ENCODE results near the gene HEYL.
A peak's percentile ranks its signal among the peaks of the same experiment; 100 is the strongest.

HEYL gene

DNA sequence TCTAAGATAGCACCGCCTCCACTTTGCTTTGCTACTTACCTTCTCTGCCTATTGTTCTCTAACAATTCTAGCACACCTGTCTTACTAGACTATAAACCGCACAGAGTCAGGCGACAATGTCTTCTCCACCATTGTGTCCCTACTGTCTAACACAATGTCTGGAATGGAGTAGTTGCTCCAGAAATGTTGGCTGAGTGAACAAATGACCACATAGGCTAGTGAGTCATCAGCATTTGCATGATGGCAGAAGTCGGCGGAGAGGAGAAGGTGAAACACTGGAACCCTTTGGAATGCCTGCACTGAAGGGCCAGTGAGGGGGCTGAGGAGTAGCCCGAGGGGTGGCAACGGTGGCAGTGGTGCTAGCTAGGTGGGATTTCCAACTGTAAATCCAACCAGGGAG, 48.9 kb downstream of the HEYL start:
- H3K4me3 Mint-ChIP-seq = no peak overlapping the region
- H3K36me3 Mint-ChIP-seq = no peaks in the 10 kb centered on the region
- no peak for DNase-seq
- ATAC-seq (replicated peaks) = no peak
- H3K4me1 Mint-ChIP-seq = no peaks in the 10 kb centered on the region
- H3K27ac Mint-ChIP-seq = no peak overlapping the region
- H3K27me3 Mint-ChIP-seq = peaks cover 5 to 12% of the 10 kb centered on the region in 2 donors
- H3K9me3 Mint-ChIP-seq = no peaks in the 10 kb centered on the region

DNA sequence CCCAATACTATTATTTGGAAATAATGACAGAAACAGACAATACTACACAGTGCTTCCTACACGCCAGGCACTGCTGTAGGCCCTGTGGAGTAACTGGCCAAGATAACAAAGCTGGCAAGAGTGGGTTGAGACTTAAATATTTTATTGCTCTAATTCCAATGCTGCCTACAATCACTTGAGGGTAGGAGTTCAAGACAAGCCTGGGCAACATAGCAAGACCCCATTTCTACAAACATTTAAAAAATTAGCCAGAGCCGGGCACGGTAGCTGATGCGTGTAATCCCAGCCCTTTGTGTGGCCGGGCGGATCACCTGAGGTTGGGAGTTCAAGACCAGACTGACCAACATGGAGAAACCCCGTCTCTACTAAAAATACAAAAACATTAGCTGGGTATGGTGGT, 53.5 kb downstream of the HEYL start:
- Mint-ChIP-seq H3K4me1 (no peaks in the 10 kb centered on the region), H3K4me3 (no peak overlapping the region), H3K27ac (no peak overlapping the region), H3K27me3 (peaks cover 3 to 10% of the 10 kb centered on the region in 2 donors), H3K9me3 (no peaks in the 10 kb centered on the region), H3K36me3 (no peaks in the 10 kb centered on the region)
- ATAC-seq (replicated peaks) (no peak), DNase-seq (no peak)

GRCh38 chr1:39576016-39576657, 63.3 kb downstream of the HEYL start:
- no peaks in the 10 kb centered on the region for H3K9me3 Mint-ChIP-seq
- H3K4me1 Mint-ChIP-seq = peaks cover 22 to 30% of the 10 kb centered on the region in 2 donors
- H3K4me3 Mint-ChIP-seq = peak overlapping the region; percentile 92 to 96
- peak overlapping the region; percentile 99 for H3K27ac Mint-ChIP-seq
- H3K36me3 Mint-ChIP-seq = peaks cover 23 to 34% of the 10 kb centered on the region in 2 donors
- DNase-seq = peak; percentile 22
- no peaks in the 10 kb centered on the region for H3K27me3 Mint-ChIP-seq
- ATAC-seq (replicated peaks) = peak; percentile 53 to 60

DNA sequence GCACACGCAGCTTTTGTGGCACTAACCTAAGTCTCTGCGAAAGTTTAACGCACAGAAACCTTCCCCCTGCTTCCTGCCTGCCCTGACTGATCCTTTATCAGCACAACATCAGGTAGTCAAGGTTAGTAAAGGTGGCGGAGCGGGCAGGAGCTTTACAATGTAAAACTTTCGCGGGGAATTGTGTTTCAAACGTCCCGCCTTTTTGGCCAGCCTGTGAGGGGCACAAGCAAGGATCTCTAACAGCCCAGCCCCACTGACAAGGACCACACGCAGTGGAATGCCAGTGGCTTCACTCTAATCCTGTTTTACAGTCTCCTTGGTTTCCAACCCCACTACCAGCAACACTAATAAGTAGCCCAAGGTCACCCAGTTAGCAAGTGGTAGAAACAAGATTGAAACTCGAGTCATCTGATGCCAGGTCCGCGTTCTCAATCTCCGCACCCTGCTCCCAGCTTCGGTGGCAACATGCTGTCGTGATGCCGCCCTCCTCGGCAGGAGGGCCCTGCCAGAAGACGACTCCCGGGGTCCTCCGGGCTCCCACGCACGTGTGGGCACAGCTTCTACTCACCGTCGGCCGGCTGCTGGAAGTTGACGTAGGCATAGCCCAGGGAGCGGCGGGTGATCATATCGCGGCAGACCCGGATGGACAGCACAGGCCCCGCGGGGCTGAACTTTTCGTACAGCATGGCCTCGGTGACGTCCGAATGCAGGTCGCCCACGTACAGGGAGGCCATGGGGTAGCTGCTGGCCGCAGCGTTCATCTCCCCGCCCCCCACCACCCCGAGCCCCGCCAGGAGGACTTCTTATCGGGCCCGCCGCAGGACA, 64.0 kb downstream of the HEYL start:
- Mint-ChIP-seq H3K27ac (peak overlapping the region; percentile 96), H3K36me3 (peaks cover 28 to 39% of the 10 kb centered on the region in 2 donors), H3K4me1 (peaks cover 22 to 30% of the 10 kb centered on the region in 2 donors), H3K4me3 (peak overlapping the region; percentile 92 to 96), H3K9me3 (no peaks in the 10 kb centered on the region), H3K27me3 (no peaks in the 10 kb centered on the region)
- DNase-seq (peak; percentile 42), ATAC-seq (replicated peaks) (peak; percentile 61 to 64)

- DNase-seq (no peak), ATAC-seq (replicated peaks) (no peak)
- H3K9me3 Mint-ChIP-seq = no peaks in the 10 kb centered on the region
- H3K4me1 Mint-ChIP-seq = peaks cover 22 to 30% of the 10 kb centered on the region in 2 donors
- peak overlapping the region; percentile 92 to 96 for H3K4me3 Mint-ChIP-seq
- H3K27ac Mint-ChIP-seq = peak overlapping the region; percentile 56
- H3K36me3 Mint-ChIP-seq = peaks cover 33 to 44% of the 10 kb centered on the region in 2 donors
- no peaks in the 10 kb centered on the region for H3K27me3 Mint-ChIP-seq
Observed at GRCh38 chr1:39574646-39575045, 64.8 kb downstream of the HEYL start.

Data from stimulated activated naive B cell treated with anti-CD40 and anti-IgM and Interleukin-4, amounts not matched to agents 10 μg/mL and 1 μg/mL and 100 μg/mL, for 72 hours (primary cell).